NAMALWA (cell line): Measurements from ENCODE around the gene ATAD2B.
A peak's percentile ranks its signal among the peaks of the same experiment; 100 is the strongest.

Experiments
- DNase-seq: peaks from one replicate; pipeline ENCODE4 v3.0.0-alpha.2; 2015; ENCODE audit warnings: low spot score

The ATAD2B gene

GRCh38 chr2:23912054-23912453 is 14.9 kb downstream of the ATAD2B start:
- no peak for DNase-seq

GRCh38 chr2:23905155-23905554 is 21.8 kb downstream of the ATAD2B start:
- no peak for DNase-seq

- no peak for DNase-seq
These were observed 22.2 kb downstream of the ATAD2B start for GRCh38 chr2:23904692-23905091.

- DNase-seq = no peak
These were observed 22.7 kb downstream of the ATAD2B start for GRCh38 chr2:23904215-23904614.

- no peak for DNase-seq
These were observed 23.9 kb downstream of the ATAD2B start for GRCh38 chr2:23903034-23903433.

GRCh38 chr2:23901966-23902846 is 24.7 kb downstream of the ATAD2B start:
- DNase-seq = no peak

- no peak for DNase-seq
These were observed 26.2 kb downstream of the ATAD2B start for GRCh38 chr2:23900541-23901322.

GRCh38 chr2:23900133-23900532 is 26.8 kb downstream of the ATAD2B start:
- DNase-seq = no peak

- DNase-seq = no peak
These were observed 55.7 kb downstream of the ATAD2B start for GRCh38 chr2:23871206-23871605.

- no peak for DNase-seq
These were observed 59.5 kb downstream of the ATAD2B start for GRCh38 chr2:23867449-23867848.

GRCh38 chr2:23862716-23863426 is 64.1 kb downstream of the ATAD2B start:
- DNase-seq = no peak

- DNase-seq = peak; percentile 15
These were observed 65.0 kb downstream of the ATAD2B start for GRCh38 chr2:23861952-23862351.

- no peak for DNase-seq
These were observed 66.9 kb downstream of the ATAD2B start for GRCh38 chr2:23859983-23860382.

- no peak for DNase-seq
These were observed 67.7 kb downstream of the ATAD2B start for GRCh38 chr2:23859234-23859633.

- DNase-seq = no peak
These were observed 76.2 kb downstream of the ATAD2B start for GRCh38 chr2:23850564-23851256.

- no peak for DNase-seq
These were observed 82.0 kb downstream of the ATAD2B start for GRCh38 chr2:23844905-23845304.

GRCh38 chr2:23843051-23843976 is 83.6 kb downstream of the ATAD2B start:
- DNase-seq = no peak

- DNase-seq = no peak
These were observed 86.9 kb downstream of the ATAD2B start for GRCh38 chr2:23839919-23840578.

GRCh38 chr2:23838996-23839395 is 87.9 kb downstream of the ATAD2B start:
- DNase-seq = no peak

- DNase-seq = no peak
These were observed 88.3 kb downstream of the ATAD2B start for GRCh38 chr2:23838581-23838980.
